Renal pelvis (tissue), 4 donors: ENCODE results near the gene SIL1. TPM values are rescaled to one million over a fixed set of nuclear protein-coding genes. Genes with fewer than 3 reads are reported as not detected.

Experiments
- DNase-seq: peaks from one replicate; pipeline ENCODE4 v3.0.0-alpha.2; 2013
- polyA plus RNA-seq, 3 donors: library from polyadenylated mRNA; unstranded; fragments of 120-200 nt; gene quantifications; one replicate each; pipeline ENCODE4 v1.2.1, GENCODE V29; 2013; ENCODE audit not compliant: insufficient read length in 3 of 3

SIL1 gene
- polyA plus RNA-seq, 3 donors, result 40.3 to 52.1 (median 43.5) TPM

- no peak for DNase-seq
These were observed 212.5 kb downstream of the SIL1 start for GRCh38 chr5:138985683-138986082.

- no peak for DNase-seq
These were observed 212.9 kb downstream of the SIL1 start for GRCh38 chr5:138985256-138985655.

GRCh38 chr5:138983984-138984383 is 214.2 kb downstream of the SIL1 start:
- DNase-seq, result no peak

- DNase-seq, result no peak
These were observed 216.6 kb downstream of the SIL1 start for GRCh38 chr5:138981586-138981985.

- no peak for DNase-seq
These were observed 217.0 kb downstream of the SIL1 start for GRCh38 chr5:138981131-138981530.

- DNase-seq, result no peak
These were observed 217.7 kb downstream of the SIL1 start for GRCh38 chr5:138980441-138980840.

GRCh38 chr5:138979684-138980280 is 218.4 kb downstream of the SIL1 start:
- DNase-seq, result no peak

- DNase-seq, result no peak
These were observed 219.6 kb downstream of the SIL1 start for GRCh38 chr5:138978581-138978980.

- no peak for DNase-seq
These were observed 220.1 kb downstream of the SIL1 start for GRCh38 chr5:138978080-138978479.

GRCh38 chr5:138975098-138975847 is 222.9 kb downstream of the SIL1 start:
- DNase-seq, result no peak

GRCh38 chr5:138974227-138975063 is 223.7 kb downstream of the SIL1 start:
- peak; percentile 78 for DNase-seq

- no peak for DNase-seq
These were observed 225.3 kb downstream of the SIL1 start for GRCh38 chr5:138972836-138973235.

GRCh38 chr5:138972230-138972629 is 225.9 kb downstream of the SIL1 start:
- no peak for DNase-seq

- DNase-seq, result no peak
These were observed 228.7 kb downstream of the SIL1 start for GRCh38 chr5:138969323-138970002.

- no peak for DNase-seq
These were observed 229.6 kb downstream of the SIL1 start for GRCh38 chr5:138968601-138969000.

- DNase-seq, result no peak
These were observed 230.2 kb downstream of the SIL1 start for GRCh38 chr5:138967791-138968448.

- DNase-seq, result no peak
These were observed 231.8 kb downstream of the SIL1 start for GRCh38 chr5:138966236-138966985.

- no peak for DNase-seq
These were observed 232.5 kb downstream of the SIL1 start for GRCh38 chr5:138965626-138966025.

- peak; percentile 75 for DNase-seq
These were observed 233.4 kb downstream of the SIL1 start for GRCh38 chr5:138964647-138965201.

- no peak for DNase-seq
These were observed 234.3 kb downstream of the SIL1 start for GRCh38 chr5:138963763-138964371.
